Upper lobe of left lung (tissue), 6 donors: ENCODE data around the gene GON7. TPM values are rescaled to one million over a fixed set of nuclear protein-coding genes. Genes with fewer than 3 reads are reported as not detected.

Source experiments
- ATAC-seq, 2 donors: fragments of 200-7000 bp; cut with Tn5 transposase; one replicate each; pipeline ENCODE4 v1.9.1; 2022; ENCODE audit warnings: mild to moderate bottlenecking in 2 of 2, moderate library complexity in 2 of 2; ENCODE audit not compliant: low FRiP score in 2 of 2
- DNase-seq, 2 donors: peaks; one replicate each; pipeline ENCODE4 v3.0.0-alpha.2; 2019 to 2020
- H3K27ac ChIP-seq, 4 donors: fragments of 200-600 bp; sonication (generic); one replicate each; pipeline ENCODE4 v1.5.1; 2016 to 2019
- H3K27me3 ChIP-seq, 4 donors: fragments of 200-600 bp; sonication (generic); one replicate each; pipeline ENCODE4 v1.5.1; 2017 to 2019
- H3K36me3 ChIP-seq, 4 donors: fragments of 200-600 bp; sonication (generic); one replicate each; pipeline ENCODE4 v1.5.1; 2016 to 2019
- H3K4me1 ChIP-seq, 4 donors: fragments of 200-600 bp; sonication (generic); one replicate each; pipeline ENCODE4 v1.5.1; 2018 to 2019
- H3K4me3 ChIP-seq, 4 donors: fragments of 200-600 bp; sonication (generic); one replicate each; pipeline ENCODE4 v1.5.1; 2017 to 2019; ENCODE audit warnings: mild to moderate bottlenecking in 2 of 4, moderate library complexity in 1 of 4
- H3K9me3 ChIP-seq, 4 donors: fragments of 200-600 bp; sonication (generic); one replicate each; pipeline ENCODE4 v1.5.1; 2018 to 2019
- EP300 ChIP-seq, 4 donors: sonication (generic); formaldehyde crosslinking; IDR thresholded peaks; one replicate each; pipeline ENCODE4 v1.5.1; 2017; ENCODE audit warnings: antibody characterized with exemption in 4 of 4, control low read depth in 2 of 4
- POLR2A ChIP-seq, 4 donors: fragments of 450-650 bp; IDR thresholded peaks; one replicate each; pipeline ENCODE4 v1.5.1; 2016 to 2017; ENCODE audit warnings: antibody characterized with exemption in 4 of 4, mild to moderate bottlenecking in 2 of 4
- POLR2AphosphoS5 ChIP-seq, 2 donors: sonication (generic); formaldehyde crosslinking; IDR thresholded peaks; one replicate each; pipeline ENCODE4 v1.5.1; 2017; ENCODE audit warnings: antibody characterized with exemption in 2 of 2
- WGBS, 2 donors: methylation state at CpG; one replicate each; pipeline ENCODE4 v1.1.5; 2017 to 2018; 5-methylcytosine and 5-hydroxymethylcytosine counted together
- total RNA-seq, 6 donors: library from RNA; depleted of rRNA in 4 of 6; stranded (reverse); fragments of >200 nt in 4 of 6; gene quantifications; one replicate each; pipeline versions ENCODE4 v1.1.0 to v1.2.1, GENCODE V29; 2016 to 2021
- TF ChIP-seq, protein P1 (sequence below), 6 experiments: fragments of 450-650 bp in 4 of 6; fragments of 200-600 bp in 2 of 6; sonication (generic) in 2 of 6; IDR thresholded peaks; one replicate each; pipeline ENCODE4 v1.5.1; 2016 to 2019; ENCODE audit warnings: antibody characterized with exemption in 6 of 6
- donor health status: DM: no; HTN: no; CAD: no; lungs with moderate emphysema.
- donor health status: DM: no; HTN: yes; CAD: no; lungs with severe emphysema.

Gene GON7
- total RNA-seq, 6 donors from 2014 or later: 7.5 to 31.1 (median 14.7) TPM

- Histone ChIP-seq H3K36me3 (no peaks in the 10 kb centered on the region), H3K4me1 (peaks cover 0 to 6% (median 4%) of the 10 kb centered on the region in 4 donors), H3K9me3 (no peaks in the 10 kb centered on the region), H3K27ac (no peak overlapping the region), H3K27me3 (no peaks in the 10 kb centered on the region), H3K4me3 (no peak overlapping the region)
- WGBS, 2 donors: 59 to 78% methylated on average over 2 of the region's 2 CpGs
- TF ChIP-seq POLR2A (IDR thresholded peaks at IDR 0.05) (no peak), POLR2AphosphoS5 (IDR thresholded peaks at IDR 0.05) (no peak), EP300 (IDR thresholded peaks at IDR 0.05) (no peak)
- TF ChIP-seq, protein P1, sequence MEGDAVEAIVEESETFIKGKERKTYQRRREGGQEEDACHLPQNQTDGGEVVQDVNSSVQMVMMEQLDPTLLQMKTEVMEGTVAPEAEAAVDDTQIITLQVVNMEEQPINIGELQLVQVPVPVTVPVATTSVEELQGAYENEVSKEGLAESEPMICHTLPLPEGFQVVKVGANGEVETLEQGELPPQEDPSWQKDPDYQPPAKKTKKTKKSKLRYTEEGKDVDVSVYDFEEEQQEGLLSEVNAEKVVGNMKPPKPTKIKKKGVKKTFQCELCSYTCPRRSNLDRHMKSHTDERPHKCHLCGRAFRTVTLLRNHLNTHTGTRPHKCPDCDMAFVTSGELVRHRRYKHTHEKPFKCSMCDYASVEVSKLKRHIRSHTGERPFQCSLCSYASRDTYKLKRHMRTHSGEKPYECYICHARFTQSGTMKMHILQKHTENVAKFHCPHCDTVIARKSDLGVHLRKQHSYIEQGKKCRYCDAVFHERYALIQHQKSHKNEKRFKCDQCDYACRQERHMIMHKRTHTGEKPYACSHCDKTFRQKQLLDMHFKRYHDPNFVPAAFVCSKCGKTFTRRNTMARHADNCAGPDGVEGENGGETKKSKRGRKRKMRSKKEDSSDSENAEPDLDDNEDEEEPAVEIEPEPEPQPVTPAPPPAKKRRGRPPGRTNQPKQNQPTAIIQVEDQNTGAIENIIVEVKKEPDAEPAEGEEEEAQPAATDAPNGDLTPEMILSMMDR (IDR thresholded peaks at IDR 0.05): no peak
- DNase-seq (no peak), ATAC-seq (no peak)
These were observed 51.2 kb downstream of the GON7 start for GRCh38 chr14:93155667-93156066.

DNA sequence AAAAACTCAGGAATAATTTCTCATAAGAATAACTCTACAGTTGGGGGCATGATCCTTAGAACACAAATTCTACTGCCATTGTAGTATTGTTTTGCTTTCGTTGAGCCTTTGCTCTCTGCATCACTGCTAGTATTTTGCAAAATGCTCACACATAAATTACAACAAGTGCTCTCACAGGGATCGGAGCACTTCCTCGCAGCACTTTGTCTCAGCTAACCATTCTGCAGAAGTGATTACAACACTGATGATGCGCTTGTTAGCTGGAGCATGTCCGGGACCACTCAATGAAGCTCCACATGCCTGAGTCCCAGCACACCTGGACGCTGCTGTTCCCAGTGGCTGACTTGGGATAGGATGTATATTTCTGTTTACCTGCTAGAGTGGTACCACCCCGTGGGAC, 53.7 kb downstream of the GON7 start:
- Histone ChIP-seq H3K27ac (no peak overlapping the region), H3K4me1 (peaks cover 0 to 10% (median 7%) of the 10 kb centered on the region in 4 donors), H3K9me3 (no peaks in the 10 kb centered on the region), H3K27me3 (no peaks in the 10 kb centered on the region), H3K4me3 (no peak overlapping the region), H3K36me3 (no peaks in the 10 kb centered on the region)
- no peak for DNase-seq
- WGBS, 2 donors: 64 to 82% methylated on average over 7 of the region's 7 CpGs
- ATAC-seq: no peak
- no peak for TF ChIP-seq POLR2A (IDR thresholded peaks at IDR 0.05)

Other genes with a start within 250 kb of the GON7 start
- gene ITPK1, start 91.1 kb downstream of the GON7 start, total RNA-seq: 100 to 1,000 TPM in 3 of 6 donors, 10 to 100 TPM in 3; 41.9 to 128 (median 86.1) TPM
- gene MOAP1, start 22.2 kb downstream of the GON7 start, total RNA-seq: 10 to 100 TPM; 14.7 to 43.8 (median 36.4) TPM
- 10 to 100 TPM in 4 of 6 donors, 1 to 10 TPM in 2; 2.6 to 32.1 (median 18.0) TPM for gene LYSET, start 21.7 kb downstream of the GON7 start, total RNA-seq
- gene UBR7, start 191 bp upstream of the GON7 start, total RNA-seq: 10 to 100 TPM in 5 of 6 donors, 1 to 10 TPM in 1; 9.3 to 23.3 (median 21.1) TPM
- 10 to 100 TPM; 15.1 to 46.1 (median 36.9) TPM for gene BTBD7, start 126.0 kb upstream of the GON7 start, total RNA-seq
- gene COX8C, start 140.1 kb upstream of the GON7 start, total RNA-seq: not detected
- 1 to 10 TPM in 1 of 6 donors, under 1 TPM in 5; 0.09 to 1.0 (median 0.14) TPM for gene UNC79, start 223.9 kb upstream of the GON7 start, total RNA-seq